PC-3 (cell line): ENCODE data around the gene CLEC2L.

Experiments used
- EZH2 ChIP-seq: fragments of 300-600 bp; sonication (generic); IDR thresholded peaks from one replicate; pipeline ENCODE4 v1.6.1; 2017; ENCODE audit warnings: antibody characterized with exemption, mild to moderate bottlenecking, low read length; ENCODE audit not compliant: unreplicated experiment
- TF ChIP-seq, protein P1 (sequence below): fragments of 300-600 bp; sonication (generic); conservative IDR thresholded peaks from 2 replicates; pipeline ENCODE4 v1.5.1; 2017; ENCODE audit warnings: antibody characterized with exemption, low read depth, mild to moderate bottlenecking, low read length

DNA sequence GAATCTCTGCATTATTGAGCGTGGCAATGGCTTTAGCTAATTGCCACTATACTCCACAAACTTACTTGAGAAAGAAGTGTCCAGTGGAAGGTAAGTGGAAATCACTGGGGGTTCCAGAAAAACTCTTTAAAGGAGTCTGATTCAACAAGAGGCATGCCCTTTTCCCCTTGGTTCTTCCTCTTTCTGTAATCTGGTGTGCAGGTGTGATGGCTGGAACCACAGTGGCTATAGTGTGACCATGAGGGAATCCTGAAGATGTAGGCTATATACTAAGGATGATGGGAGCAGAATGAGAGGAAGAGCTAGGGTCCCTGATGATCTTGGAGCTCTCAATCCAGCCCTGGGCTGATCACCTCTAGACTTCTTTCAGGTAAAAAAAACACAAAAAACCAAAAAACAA is 2.0 kb upstream of the CLEC2L start:
- TF ChIP-seq EZH2, result no peak
- TF ChIP-seq, protein P1, sequence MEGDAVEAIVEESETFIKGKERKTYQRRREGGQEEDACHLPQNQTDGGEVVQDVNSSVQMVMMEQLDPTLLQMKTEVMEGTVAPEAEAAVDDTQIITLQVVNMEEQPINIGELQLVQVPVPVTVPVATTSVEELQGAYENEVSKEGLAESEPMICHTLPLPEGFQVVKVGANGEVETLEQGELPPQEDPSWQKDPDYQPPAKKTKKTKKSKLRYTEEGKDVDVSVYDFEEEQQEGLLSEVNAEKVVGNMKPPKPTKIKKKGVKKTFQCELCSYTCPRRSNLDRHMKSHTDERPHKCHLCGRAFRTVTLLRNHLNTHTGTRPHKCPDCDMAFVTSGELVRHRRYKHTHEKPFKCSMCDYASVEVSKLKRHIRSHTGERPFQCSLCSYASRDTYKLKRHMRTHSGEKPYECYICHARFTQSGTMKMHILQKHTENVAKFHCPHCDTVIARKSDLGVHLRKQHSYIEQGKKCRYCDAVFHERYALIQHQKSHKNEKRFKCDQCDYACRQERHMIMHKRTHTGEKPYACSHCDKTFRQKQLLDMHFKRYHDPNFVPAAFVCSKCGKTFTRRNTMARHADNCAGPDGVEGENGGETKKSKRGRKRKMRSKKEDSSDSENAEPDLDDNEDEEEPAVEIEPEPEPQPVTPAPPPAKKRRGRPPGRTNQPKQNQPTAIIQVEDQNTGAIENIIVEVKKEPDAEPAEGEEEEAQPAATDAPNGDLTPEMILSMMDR, result no peak
